DOHH2 (cell line): ENCODE measurements around the gene TNFRSF13B.

ENCODE experiments used
- EZH2phosphoT487 ChIP-seq: fragments of 200-600 bp; sonication (generic); IDR thresholded peaks from 2 replicates; pipeline ENCODE4 v1.6.1; 2017; ENCODE audit warnings: borderline replicate concordance, mild to moderate bottlenecking, antibody characterized with exemption, low read length, moderate library complexity, mixed read lengths
- TF ChIP-seq, protein P1 (sequence below): fragments of 200-600 bp; sonication (generic); IDR thresholded peaks from one replicate; pipeline ENCODE4 v1.5.1; 2014; ENCODE audit warnings: antibody characterized with exemption, mild to moderate bottlenecking, low read depth, low read length; ENCODE audit not compliant: poor library complexity, severe bottlenecking

DNA sequence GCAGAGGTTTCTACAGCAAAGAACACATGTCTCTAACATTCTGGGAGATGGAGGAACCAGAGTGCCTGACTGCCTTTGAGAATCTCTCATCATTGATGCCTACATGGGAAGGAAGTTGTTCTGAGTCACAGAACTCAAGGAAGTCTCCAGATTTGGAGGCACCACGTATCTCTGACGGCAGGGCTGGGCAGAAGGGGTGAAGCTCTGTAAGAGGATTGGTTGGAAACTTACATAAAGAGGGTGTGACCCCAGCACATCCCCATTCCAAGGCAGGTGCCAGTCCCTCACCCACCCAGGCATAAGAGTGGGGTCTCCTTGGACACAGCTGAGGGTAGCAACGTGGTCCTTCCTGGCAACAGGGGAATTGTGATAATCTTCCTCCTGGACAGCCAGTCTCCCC is 17.4 kb downstream of the TNFRSF13B start:
- TF ChIP-seq, protein P1, sequence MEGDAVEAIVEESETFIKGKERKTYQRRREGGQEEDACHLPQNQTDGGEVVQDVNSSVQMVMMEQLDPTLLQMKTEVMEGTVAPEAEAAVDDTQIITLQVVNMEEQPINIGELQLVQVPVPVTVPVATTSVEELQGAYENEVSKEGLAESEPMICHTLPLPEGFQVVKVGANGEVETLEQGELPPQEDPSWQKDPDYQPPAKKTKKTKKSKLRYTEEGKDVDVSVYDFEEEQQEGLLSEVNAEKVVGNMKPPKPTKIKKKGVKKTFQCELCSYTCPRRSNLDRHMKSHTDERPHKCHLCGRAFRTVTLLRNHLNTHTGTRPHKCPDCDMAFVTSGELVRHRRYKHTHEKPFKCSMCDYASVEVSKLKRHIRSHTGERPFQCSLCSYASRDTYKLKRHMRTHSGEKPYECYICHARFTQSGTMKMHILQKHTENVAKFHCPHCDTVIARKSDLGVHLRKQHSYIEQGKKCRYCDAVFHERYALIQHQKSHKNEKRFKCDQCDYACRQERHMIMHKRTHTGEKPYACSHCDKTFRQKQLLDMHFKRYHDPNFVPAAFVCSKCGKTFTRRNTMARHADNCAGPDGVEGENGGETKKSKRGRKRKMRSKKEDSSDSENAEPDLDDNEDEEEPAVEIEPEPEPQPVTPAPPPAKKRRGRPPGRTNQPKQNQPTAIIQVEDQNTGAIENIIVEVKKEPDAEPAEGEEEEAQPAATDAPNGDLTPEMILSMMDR, result no peak
- no peak for TF ChIP-seq EZH2phosphoT487
